Measurements from ENCODE around the gene FLG2. TPM values are rescaled to one million over a fixed set of nuclear protein-coding genes. Genes with fewer than 3 reads are reported as not detected.

Gene FLG2
- total and polyA plus RNA-seq, 10 of the 15 experiments (the other 5 are each of a cell fraction or from before 2014, with no cell fraction given), result not detected

- H4K20me1 ChIP-seq (ENCODE audit: control insufficient read depth, insufficient read depth), result no peaks in the 10 kb centered on the region
- BruUV-seq (replicated peaks), result no TSS peak
- ATAC-seq (no peak), DNase-seq (ENCODE audit: low read depth, low spot score) (no peak), FAIRE-seq (no peak)
- H3K27ac ChIP-seq (ENCODE audit: control insufficient read depth, insufficient read depth), result no peak within 1 kb of the TSS
- CTCF ChIA-PET, result no interaction called here
- RAD21 ChIA-PET (ENCODE audit: unreplicated experiment), result no interaction called here
- no peaks in the 10 kb centered on the region for H3K4me1 ChIP-seq (ENCODE audit: control insufficient read depth, insufficient read depth, low read length)
- POLR2A ChIA-PET, result no interaction called here
- H3K9me3 ChIP-seq (replicated peaks; ENCODE audit: control insufficient read depth, insufficient read depth, low read length), result no peaks in the 10 kb centered on the region
- SMC1A ChIA-PET (ENCODE audit: uncharacterized antibody, unreplicated experiment), result no interaction called here
- 0% methylated on average over 1 of the region's 1 CpG for WGBS (ENCODE audit: insufficient coverage, insufficient replicate concordance, low lambda C conversion rate, missing lambda C conversion rate)
- H3K79me2 ChIP-seq (ENCODE audit: control insufficient read depth, insufficient read depth, low read length), result no peaks in the 10 kb centered on the region
- TF ChIP-seq ZZZ3 (IDR thresholded peaks at IDR 0.05; ENCODE audit: control insufficient read depth, insufficient read length, low read depth) (no peak), HCFC1 (IDR thresholded peaks at IDR 0.05; ENCODE audit: low read length) (no peak), RFX5 (IDR thresholded peaks at IDR 0.05; ENCODE audit: low read depth, low read length) (no peak), FOXM1 (IDR thresholded peaks at IDR 0.05; ENCODE audit: low read depth, low read length) (no peak), HSF1 (IDR thresholded peaks at IDR 0.05; ENCODE audit: low read depth, low read length) (no peak), PBX3 (IDR thresholded peaks at IDR 0.05; ENCODE audit: insufficient replicate concordance, low read depth, low read length) (no peak), IRF4 (IDR thresholded peaks at IDR 0.05; ENCODE audit: low read depth, low read length) (no peak), E2F8 (IDR thresholded peaks at IDR 0.05; ENCODE audit: low read depth, partially characterized antibody) (no peak), GATAD2B (conservative IDR thresholded peaks at IDR 0.05; ENCODE audit: low read depth) (no peak), SMAD1 (IDR thresholded peaks at IDR 0.05; ENCODE audit: low read depth, partially characterized antibody) (no peak), ZNF207 (IDR thresholded peaks at IDR 0.05; ENCODE audit: borderline replicate concordance) (no peak), NR2C2 (IDR thresholded peaks at IDR 0.05; ENCODE audit: borderline replicate concordance, control insufficient read depth, insufficient read length, low read depth) (no peak), USF1 (IDR thresholded peaks at IDR 0.05; ENCODE audit: borderline replicate concordance, extremely low read length, insufficient read depth, low read depth, low read length) (no peak), NBN (IDR thresholded peaks at IDR 0.05) (no peak), RB1 (IDR thresholded peaks at IDR 0.05; ENCODE audit: borderline replicate concordance) (no peak)
- H2AFZ ChIP-seq (ENCODE audit: control insufficient read depth, low read depth, low read length), result no peak within 1 kb of the TSS
- H3K27me3 ChIP-seq (replicated peaks in 1 of 2; ENCODE audit: control insufficient read depth in 2 of 2, insufficient read depth in 2 of 2, low read length in 1 of 2), result no peaks in the 10 kb centered on the region; a peak in 1 of 4 replicates
- intact Hi-C loops (cut with micrococcal nuclease; ENCODE audit: unreplicated experiment) (no loop called here), in situ Hi-C loops (cut with MboI) (no loop called here)
- no peak within 1 kb of the TSS for H3K4me2 ChIP-seq (ENCODE audit: control insufficient read depth, insufficient read depth)
- no peak within 1 kb of the TSS for H3K4me3 ChIP-seq
- H3K36me3 ChIP-seq (ENCODE audit: control insufficient read depth in 2 of 2, insufficient read depth in 2 of 2, low read length in 1 of 2), result no peaks in the 10 kb centered on the region
- no peak within 1 kb of the TSS for H3K9ac ChIP-seq (ENCODE audit: control insufficient read depth, insufficient read depth, low read length)
Measured at GRCh38 chr1:152325111-152325510, 34.7 kb downstream of the FLG2 start, which contains the start of gene FLG. TSS of gene FLG (minus strand) at chr1:152325239. CDS start at chr1:152315456, 9,783 bp downstream.
